K562 (cell line): Measurements from ENCODE around the gene RBFOX1.

ENCODE experiments used
- ARID4B ChIP-seq: sonication (generic); formaldehyde crosslinking; IDR thresholded peaks from 2 replicates; pipeline ENCODE4 v1.8.0; 2022; ENCODE audit warnings: mild to moderate bottlenecking, missing genetic modification reagents
- E4F1 ChIP-seq: fragments of 250-450 bp; sonication (Bioruptor Pico); IDR thresholded peaks from 2 replicates; pipeline ENCODE4 v1.5.0; 2021; ENCODE audit warnings: mild to moderate bottlenecking, borderline replicate concordance
- JUNB ChIP-seq: fragments of 450-650 bp; formaldehyde crosslinking; conservative IDR thresholded peaks from 2 replicates; pipeline ENCODE4 v1.4.0; 2020; ENCODE audit warnings: mild to moderate bottlenecking
- KHSRP ChIP-seq: fragments of 450-650 bp; IDR thresholded peaks from 2 replicates; pipeline ENCODE4 v1.6.1; 2017
- MAFK ChIP-seq: IDR thresholded peaks from 2 replicates; pipeline ENCODE4 v1.6.1; 2011; ENCODE audit warnings: low read length, improper control_type of control experiment
- NBN ChIP-seq: fragments of 450-650 bp; IDR thresholded peaks from 2 replicates; pipeline ENCODE4 v1.6.1; 2016; ENCODE audit warnings: low read depth, mild to moderate bottlenecking
- NFYB ChIP-seq: IDR thresholded peaks from 2 replicates; pipeline ENCODE4 v1.6.1; 2011; ENCODE audit warnings: mild to moderate bottlenecking, moderate library complexity; ENCODE audit not compliant: insufficient read length; ENCODE audit errors: extremely low read depth
- POLR2AphosphoS5 ChIP-seq: IDR thresholded peaks from 2 replicates; pipeline ENCODE4 v1.6.1; 2011; ENCODE audit warnings: mild to moderate bottlenecking, low read depth, low read length, moderate library complexity; ENCODE audit not compliant: control insufficient read depth, insufficient read depth
- SIRT6 ChIP-seq: IDR thresholded peaks from one replicate; pipeline ENCODE4 v1.6.1; 2012; ENCODE audit warnings: low read depth, mild to moderate bottlenecking, control low read depth, inconsistent platforms, low read length, moderate library complexity
- SMAD3 ChIP-seq: fragments of 450-650 bp; formaldehyde crosslinking; conservative IDR thresholded peaks from 2 replicates; pipeline ENCODE4 v1.4.0; 2020; ENCODE audit warnings: mild to moderate bottlenecking
- TF ChIP-seq, protein P1 (sequence below): sonication (generic); formaldehyde crosslinking; IDR thresholded peaks from 2 replicates; pipeline ENCODE4 v1.8.0; 2022; ENCODE audit warnings: mild to moderate bottlenecking, low read depth, missing genetic modification reagents
- TF ChIP-seq, protein P2 (sequence below), 2 experiments: fragments of 450-650 bp in 1 of 2; IDR thresholded peaks; 2 replicates each; pipeline ENCODE4 v1.6.1; 2011 to 2017; ENCODE audit warnings: low read depth in 2 of 2, antibody characterized with exemption in 1 of 2, borderline replicate concordance in 1 of 2, low read length in 1 of 2, mild to moderate bottlenecking in 1 of 2, mixed read lengths in 1 of 2; ENCODE audit not compliant: control insufficient read depth in 1 of 2
- TF ChIP-seq, protein P3 (sequence below): IDR thresholded peaks from 2 replicates; pipeline ENCODE4 v1.6.1; 2011; ENCODE audit warnings: borderline replicate concordance, low read depth, mild to moderate bottlenecking, moderate library complexity, low read length; ENCODE audit not compliant: insufficient read depth, poor library complexity, severe bottlenecking

DNA sequence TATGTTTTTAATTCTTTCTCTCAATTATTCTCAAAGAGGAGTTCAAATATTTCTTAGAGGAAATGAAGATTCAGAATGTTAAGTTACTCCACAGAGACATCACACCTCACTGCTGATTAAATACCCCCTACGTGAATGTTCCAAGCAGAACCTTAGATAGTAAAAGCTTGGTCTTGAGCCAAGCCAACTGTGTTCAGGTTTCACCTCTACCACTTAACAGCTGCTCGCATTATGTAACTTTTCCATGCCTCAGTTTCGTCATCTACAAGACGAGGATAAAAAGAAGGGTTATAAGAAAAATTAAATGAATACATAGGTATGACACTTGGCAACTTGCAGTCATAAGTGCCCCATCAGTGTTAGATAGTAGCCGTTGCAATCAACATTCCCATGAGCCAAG is 356.2 kb downstream of the RBFOX1 start:
- TF ChIP-seq ARID4B (no peak), KHSRP (no peak), E4F1 (CRISPR knock-in tag) (no peak), MAFK (no peak), NFYB (no peak), JUNB (no peak), POLR2AphosphoS5 (no peak), NBN (no peak), SMAD3 (no peak), SIRT6 (no peak)
- TF ChIP-seq, protein P1, sequence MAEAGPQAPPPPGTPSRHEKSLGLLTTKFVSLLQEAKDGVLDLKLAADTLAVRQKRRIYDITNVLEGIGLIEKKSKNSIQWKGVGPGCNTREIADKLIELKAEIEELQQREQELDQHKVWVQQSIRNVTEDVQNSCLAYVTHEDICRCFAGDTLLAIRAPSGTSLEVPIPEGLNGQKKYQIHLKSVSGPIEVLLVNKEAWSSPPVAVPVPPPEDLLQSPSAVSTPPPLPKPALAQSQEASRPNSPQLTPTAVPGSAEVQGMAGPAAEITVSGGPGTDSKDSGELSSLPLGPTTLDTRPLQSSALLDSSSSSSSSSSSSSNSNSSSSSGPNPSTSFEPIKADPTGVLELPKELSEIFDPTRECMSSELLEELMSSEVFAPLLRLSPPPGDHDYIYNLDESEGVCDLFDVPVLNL: no peak
- TF ChIP-seq, protein P2, sequence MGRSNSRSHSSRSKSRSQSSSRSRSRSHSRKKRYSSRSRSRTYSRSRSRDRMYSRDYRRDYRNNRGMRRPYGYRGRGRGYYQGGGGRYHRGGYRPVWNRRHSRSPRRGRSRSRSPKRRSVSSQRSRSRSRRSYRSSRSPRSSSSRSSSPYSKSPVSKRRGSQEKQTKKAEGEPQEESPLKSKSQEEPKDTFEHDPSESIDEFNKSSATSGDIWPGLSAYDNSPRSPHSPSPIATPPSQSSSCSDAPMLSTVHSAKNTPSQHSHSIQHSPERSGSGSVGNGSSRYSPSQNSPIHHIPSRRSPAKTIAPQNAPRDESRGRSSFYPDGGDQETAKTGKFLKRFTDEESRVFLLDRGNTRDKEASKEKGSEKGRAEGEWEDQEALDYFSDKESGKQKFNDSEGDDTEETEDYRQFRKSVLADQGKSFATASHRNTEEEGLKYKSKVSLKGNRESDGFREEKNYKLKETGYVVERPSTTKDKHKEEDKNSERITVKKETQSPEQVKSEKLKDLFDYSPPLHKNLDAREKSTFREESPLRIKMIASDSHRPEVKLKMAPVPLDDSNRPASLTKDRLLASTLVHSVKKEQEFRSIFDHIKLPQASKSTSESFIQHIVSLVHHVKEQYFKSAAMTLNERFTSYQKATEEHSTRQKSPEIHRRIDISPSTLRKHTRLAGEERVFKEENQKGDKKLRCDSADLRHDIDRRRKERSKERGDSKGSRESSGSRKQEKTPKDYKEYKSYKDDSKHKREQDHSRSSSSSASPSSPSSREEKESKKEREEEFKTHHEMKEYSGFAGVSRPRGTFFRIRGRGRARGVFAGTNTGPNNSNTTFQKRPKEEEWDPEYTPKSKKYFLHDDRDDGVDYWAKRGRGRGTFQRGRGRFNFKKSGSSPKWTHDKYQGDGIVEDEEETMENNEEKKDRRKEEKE (IDR thresholded peaks at IDR 0.05; ENCODE audit: borderline replicate concordance in 1 of 2, control insufficient read depth in 1 of 2, low read depth in 2 of 2, low read length in 1 of 2): no peak
- TF ChIP-seq, protein P3, sequence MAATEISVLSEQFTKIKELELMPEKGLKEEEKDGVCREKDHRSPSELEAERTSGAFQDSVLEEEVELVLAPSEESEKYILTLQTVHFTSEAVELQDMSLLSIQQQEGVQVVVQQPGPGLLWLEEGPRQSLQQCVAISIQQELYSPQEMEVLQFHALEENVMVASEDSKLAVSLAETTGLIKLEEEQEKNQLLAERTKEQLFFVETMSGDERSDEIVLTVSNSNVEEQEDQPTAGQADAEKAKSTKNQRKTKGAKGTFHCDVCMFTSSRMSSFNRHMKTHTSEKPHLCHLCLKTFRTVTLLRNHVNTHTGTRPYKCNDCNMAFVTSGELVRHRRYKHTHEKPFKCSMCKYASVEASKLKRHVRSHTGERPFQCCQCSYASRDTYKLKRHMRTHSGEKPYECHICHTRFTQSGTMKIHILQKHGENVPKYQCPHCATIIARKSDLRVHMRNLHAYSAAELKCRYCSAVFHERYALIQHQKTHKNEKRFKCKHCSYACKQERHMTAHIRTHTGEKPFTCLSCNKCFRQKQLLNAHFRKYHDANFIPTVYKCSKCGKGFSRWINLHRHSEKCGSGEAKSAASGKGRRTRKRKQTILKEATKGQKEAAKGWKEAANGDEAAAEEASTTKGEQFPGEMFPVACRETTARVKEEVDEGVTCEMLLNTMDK: no peak
